HepG2 (cell line): Measurements from ENCODE around the gene DOCK4. TPM values are rescaled to one million over a fixed set of nuclear protein-coding genes. Genes with fewer than 3 reads are reported as not detected.

Experiments used
- CEBPG ChIP-seq: IDR thresholded peaks from 2 replicates; pipeline ENCODE4 v1.6.1; 2016
- CENPT ChIP-seq: sonication (generic); formaldehyde crosslinking; IDR thresholded peaks from 2 replicates; pipeline ENCODE4 v1.8.0; 2022; ENCODE audit warnings: low read depth, mild to moderate bottlenecking, moderate library complexity, missing genetic modification reagents
- FOXC1 ChIP-seq: sonication (generic); formaldehyde crosslinking; IDR thresholded peaks from 2 replicates; pipeline ENCODE4 v1.8.0; 2022; ENCODE audit warnings: mild to moderate bottlenecking, missing genetic modification reagents, borderline replicate concordance
- GPBP1L1 ChIP-seq: sonication (generic); formaldehyde crosslinking; IDR thresholded peaks from 2 replicates; pipeline ENCODE4 v1.5.0; 2020; ENCODE audit warnings: mild to moderate bottlenecking, missing genetic modification reagents
- GRHL1 ChIP-seq: sonication (generic); formaldehyde crosslinking; conservative IDR thresholded peaks from 2 replicates; pipeline ENCODE4 v1.8.0; 2022; ENCODE audit warnings: missing genetic modification reagents
- HOXA3 ChIP-seq: sonication (generic); formaldehyde crosslinking; IDR thresholded peaks from 2 replicates; pipeline ENCODE4 v1.5.0; 2020; ENCODE audit warnings: missing genetic modification reagents
- KLF15 ChIP-seq: sonication (generic); formaldehyde crosslinking; IDR thresholded peaks from 2 replicates; pipeline ENCODE4 v1.8.1; 2023; ENCODE audit warnings: borderline replicate concordance, mild to moderate bottlenecking, inconsistent platforms, missing genetic modification reagents, mixed read lengths
- MED8 ChIP-seq: sonication (generic); formaldehyde crosslinking; IDR thresholded peaks from 2 replicates; pipeline ENCODE4 v1.8.1; 2023; ENCODE audit warnings: mild to moderate bottlenecking, missing genetic modification reagents; ENCODE audit not compliant: insufficient replicate concordance
- MXD3 ChIP-seq: IDR thresholded peaks from 2 replicates; pipeline ENCODE4 v1.6.1; 2016; ENCODE audit warnings: mild to moderate bottlenecking, missing biosample characterization, missing genetic modification reagents
- RNF219 ChIP-seq: sonication (generic); formaldehyde crosslinking; IDR thresholded peaks from 2 replicates; pipeline ENCODE4 v1.5.0; 2020; ENCODE audit warnings: mild to moderate bottlenecking, missing genetic modification reagents
- SAP130 ChIP-seq: IDR thresholded peaks from 2 replicates; pipeline ENCODE4 v1.6.1; 2016; ENCODE audit warnings: low read depth
- SNRNP70 ChIP-seq: fragments of 200-400 bp; formaldehyde crosslinking; IDR thresholded peaks from 2 replicates; pipeline ENCODE4 v1.6.1; 2017; ENCODE audit warnings: mild to moderate bottlenecking, low read depth, low read length, moderate library complexity
- ZNF280B ChIP-seq: sonication (generic); formaldehyde crosslinking; IDR thresholded peaks from 2 replicates; pipeline ENCODE4 v1.5.0; 2020; ENCODE audit warnings: missing genetic modification reagents, mild to moderate bottlenecking, borderline replicate concordance
- ZNF343 ChIP-seq: sonication (generic); formaldehyde crosslinking; IDR thresholded peaks from 2 replicates; pipeline ENCODE4 v1.4.0; 2020; ENCODE audit warnings: mild to moderate bottlenecking, missing genetic modification reagents
- ZNF556 ChIP-seq: sonication (generic); formaldehyde crosslinking; IDR thresholded peaks from 2 replicates; pipeline ENCODE4 v1.4.0; 2020; ENCODE audit warnings: mild to moderate bottlenecking, missing genetic modification reagents, borderline replicate concordance
- ZNF670 ChIP-seq: sonication (generic); formaldehyde crosslinking; IDR thresholded peaks from 2 replicates; pipeline ENCODE4 v1.8.0; 2022; ENCODE audit warnings: mild to moderate bottlenecking, missing genetic modification reagents, borderline replicate concordance
- polyA plus RNA-seq, 8 experiments: library from polyadenylated mRNA; depleted of rRNA in 3 of 8; stranded (reverse) in 7 of 8; unstranded in 1 of 8; fragments of >200 nt; fragmentation: Illumina TruSeq in 4 of 8; extraction: Trizol in 4 of 8; gene quantifications; 2 replicates each; pipeline versions ENCODE4 v1.2.1 to v1.2.3, GENCODE V29; 2011 to 2016; ENCODE audit warnings: low read depth in 4 of 8, missing spikeins in 1 of 8, mixed read lengths in 1 of 8; ENCODE audit not compliant: insufficient read depth in 1 of 8
- total RNA-seq, 5 experiments: library from RNA; depleted of rRNA; stranded (reverse); fragments of >200 nt; fragmentation: Illumina TruSeq; extraction: Trizol; gene quantifications; 2 replicates each; pipeline ENCODE4 v1.2.3, GENCODE V29; 2016; ENCODE audit warnings: low read depth in 1 of 5
- TF ChIP-seq, protein P1 (sequence below): IDR thresholded peaks from 2 replicates; pipeline ENCODE4 v1.6.1; 2012; ENCODE audit warnings: low read depth, low read length, improper control_type of control experiment
- TF ChIP-seq, protein P2 (sequence below): IDR thresholded peaks from 2 replicates; pipeline ENCODE4 v1.6.1; 2018; ENCODE audit warnings: missing genetic modification reagents

The DOCK4 gene
- total and polyA plus RNA-seq, 2 of the 13 experiments (the other 11 are each of a cell fraction or from before 2014, with no cell fraction given), result 13.5 to 17.4 TPM

DNA sequence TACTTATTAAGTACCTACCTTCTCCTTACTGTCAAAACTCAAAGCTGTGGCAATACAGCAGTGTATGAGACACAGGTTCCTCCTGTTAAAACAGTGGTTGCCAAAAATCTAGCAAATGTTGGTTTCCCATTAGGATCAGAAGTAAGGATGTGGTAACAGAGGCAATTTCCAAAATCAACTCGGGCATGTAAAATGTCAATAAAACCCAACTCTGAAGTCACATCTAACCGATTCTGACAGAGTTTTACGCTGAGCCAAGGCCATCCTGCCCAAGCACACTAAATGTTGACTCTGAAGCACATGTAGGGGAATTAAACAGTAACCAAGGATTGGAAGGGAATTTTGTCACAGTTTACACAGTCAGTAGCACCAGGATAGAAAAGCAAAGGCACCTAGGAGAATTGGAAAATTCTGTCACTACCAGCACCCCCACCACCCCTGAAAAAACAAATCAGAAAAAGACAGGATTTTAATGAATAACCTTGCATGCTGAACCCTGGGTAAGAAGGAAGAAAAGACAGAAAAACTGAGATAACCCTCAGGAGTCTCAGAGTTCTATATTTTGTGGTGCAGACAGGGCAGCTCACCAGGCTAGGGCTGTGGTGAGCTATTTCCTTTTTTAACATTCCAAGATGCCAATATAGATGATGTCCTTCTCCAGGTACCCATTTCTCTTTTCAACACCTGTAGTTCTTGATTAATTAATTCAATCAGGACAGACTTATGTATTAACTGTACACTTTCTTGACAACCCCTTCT lies 119.5 kb downstream of the DOCK4 start (continued):
- TF ChIP-seq GRHL1 (no peak), MED8 (no peak), CEBPG (CRISPR knock-in tag) (peak; percentile 66), ZNF343 (CRISPR knock-in tag) (no peak), MXD3 (CRISPR knock-in tag) (no peak), SAP130 (CRISPR knock-in tag) (peak; percentile 93), HOXA3 (CRISPR knock-in tag) (peak; percentile 81; the same call in 1 of the 2 replicates), ZNF556 (CRISPR knock-in tag) (peak; percentile 67; the same call in 1 of the 2 replicates), ZNF670 (CRISPR knock-in tag) (no peak), GPBP1L1 (CRISPR knock-in tag) (no peak), FOXC1 (CRISPR knock-in tag) (no peak), CENPT (no peak), RNF219 (CRISPR knock-in tag) (no peak), ZNF280B (CRISPR knock-in tag) (no peak), KLF15 (CRISPR knock-in tag) (no peak), SNRNP70 (no peak)
- TF ChIP-seq, protein P1, sequence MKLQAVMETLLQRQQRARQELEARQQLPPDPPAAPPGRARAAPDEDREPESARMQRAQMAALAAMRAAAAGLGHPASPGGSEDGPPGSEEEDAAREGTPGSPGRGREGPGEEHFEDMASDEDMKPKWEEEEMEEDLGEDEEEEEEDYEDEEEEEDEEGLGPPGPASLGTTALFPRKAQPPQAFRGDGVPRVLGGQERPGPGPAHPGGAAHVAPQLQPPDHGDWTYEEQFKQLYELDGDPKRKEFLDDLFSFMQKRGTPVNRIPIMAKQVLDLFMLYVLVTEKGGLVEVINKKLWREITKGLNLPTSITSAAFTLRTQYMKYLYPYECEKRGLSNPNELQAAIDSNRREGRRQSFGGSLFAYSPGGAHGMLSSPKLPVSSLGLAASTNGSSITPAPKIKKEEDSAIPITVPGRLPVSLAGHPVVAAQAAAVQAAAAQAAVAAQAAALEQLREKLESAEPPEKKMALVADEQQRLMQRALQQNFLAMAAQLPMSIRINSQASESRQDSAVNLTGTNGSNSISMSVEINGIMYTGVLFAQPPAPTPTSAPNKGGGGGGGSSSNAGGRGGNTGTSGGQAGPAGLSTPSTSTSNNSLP, result peak; percentile 74
- TF ChIP-seq, protein P2, sequence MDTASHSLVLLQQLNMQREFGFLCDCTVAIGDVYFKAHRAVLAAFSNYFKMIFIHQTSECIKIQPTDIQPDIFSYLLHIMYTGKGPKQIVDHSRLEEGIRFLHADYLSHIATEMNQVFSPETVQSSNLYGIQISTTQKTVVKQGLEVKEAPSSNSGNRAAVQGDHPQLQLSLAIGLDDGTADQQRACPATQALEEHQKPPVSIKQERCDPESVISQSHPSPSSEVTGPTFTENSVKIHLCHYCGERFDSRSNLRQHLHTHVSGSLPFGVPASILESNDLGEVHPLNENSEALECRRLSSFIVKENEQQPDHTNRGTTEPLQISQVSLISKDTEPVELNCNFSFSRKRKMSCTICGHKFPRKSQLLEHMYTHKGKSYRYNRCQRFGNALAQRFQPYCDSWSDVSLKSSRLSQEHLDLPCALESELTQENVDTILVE, result no peak
